VCaP (cell line): ENCODE data around the gene UNC13C.

Experiments used
- H3K27ac ChIP-seq: fragments of 450-650 bp; 2 replicates; pipeline ENCODE4 v1.5.1; 2017
- CTCF ChIP-seq: fragments of 450-650 bp; conservative IDR thresholded peaks from 2 replicates; pipeline ENCODE4 v1.5.1; 2017; ENCODE audit warnings: mild to moderate bottlenecking, moderate library complexity

Gene UNC13C

GRCh38 chr15:53985562-53985961, 7.3 kb downstream of the UNC13C start:
- H3K27ac ChIP-seq: no peak overlapping the region
- TF ChIP-seq CTCF: no peak

GRCh38 chr15:53987480-53987879, 9.2 kb downstream of the UNC13C start:
- TF ChIP-seq CTCF: no peak
- H3K27ac ChIP-seq: no peak overlapping the region

GRCh38 chr15:54007256-54007655, 29.0 kb downstream of the UNC13C start:
- H3K27ac ChIP-seq: no peak overlapping the region
- TF ChIP-seq CTCF: no peak

GRCh38 chr15:54011656-54012055, 33.4 kb downstream of the UNC13C start:
- no peak for TF ChIP-seq CTCF
- H3K27ac ChIP-seq: no peak overlapping the region

GRCh38 chr15:54014067-54014655, 35.9 kb downstream of the UNC13C start:
- no peak overlapping the region for H3K27ac ChIP-seq
- no peak for TF ChIP-seq CTCF

GRCh38 chr15:54017251-54017650, 39.0 kb downstream of the UNC13C start:
- no peak overlapping the region for H3K27ac ChIP-seq

GRCh38 chr15:54017959-54018358, 39.7 kb downstream of the UNC13C start:
- no peak for TF ChIP-seq CTCF
- no peak overlapping the region for H3K27ac ChIP-seq

More at GRCh38 chr15:54017251-54017650, 39.0 kb downstream of the UNC13C start:
- TF ChIP-seq CTCF: no peak

GRCh38 chr15:54026258-54026657, 48.0 kb downstream of the UNC13C start:
- no peak for TF ChIP-seq CTCF
- H3K27ac ChIP-seq: no peak overlapping the region
